GM13977 (cell line): Measurements from ENCODE around the gene CROCC2.

Experiments used
- DNase-seq: peaks from one replicate; pipeline ENCODE4 v3.0.0; 2012; ENCODE audit warnings: low spot score
- CTCF ChIP-seq: IDR thresholded peaks from 2 replicates; pipeline ENCODE4 v1.5.1; 2012; ENCODE audit warnings: mild to moderate bottlenecking, control low read depth; ENCODE audit not compliant: insufficient read depth; ENCODE audit errors: extremely low read depth, missing control alignments
- in situ Hi-C: fragments of 300-500 bp; cut with MboI; formaldehyde crosslinking; loops from one replicate; pipeline ENCODE4 v1.12.0; 2022; ENCODE audit warnings: low sequenced_read_pairs, low pct_unique_long_range_greater_than_20kb, mixed read lengths, inconsistent platforms; ENCODE audit not compliant: unreplicated experiment

The CROCC2 gene

DNA sequence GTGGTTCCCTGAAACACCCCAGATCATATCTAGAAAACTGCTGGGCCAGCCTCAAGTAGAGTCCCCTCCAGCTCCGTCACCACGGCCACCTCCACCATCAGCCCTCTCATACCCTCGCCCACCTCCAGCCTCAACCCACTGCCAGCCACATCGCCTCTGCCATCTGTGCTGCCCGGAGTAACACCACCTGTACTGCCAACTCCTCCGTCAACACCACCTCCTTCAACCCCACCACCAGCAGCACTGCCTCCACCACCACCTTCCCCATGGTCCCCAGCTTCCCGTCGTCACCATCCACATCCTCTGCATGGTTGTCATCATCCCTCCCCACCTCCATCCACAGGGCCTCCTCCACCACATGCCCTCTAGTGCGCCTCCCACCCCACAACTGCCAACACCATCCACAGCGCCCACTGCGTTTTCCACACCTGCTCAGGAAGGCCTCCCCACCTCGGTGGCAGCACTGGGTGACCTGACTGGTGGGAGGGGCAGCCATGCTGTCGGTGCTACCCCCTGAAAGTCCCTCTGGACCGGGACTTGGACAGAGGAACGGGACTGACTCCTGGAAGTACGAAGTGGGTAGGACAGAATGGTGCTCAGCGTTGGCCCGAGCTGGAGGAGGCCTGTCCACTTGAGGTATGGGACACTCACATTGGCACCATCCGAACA, 93.9 kb downstream of the CROCC2 start:
- no peak for DNase-seq
- no peak for TF ChIP-seq CTCF
- in situ Hi-C loops = no loop called here

- in situ Hi-C loops = no loop called here
- TF ChIP-seq CTCF = no peak
- no peak for DNase-seq
These were observed 94.7 kb downstream of the CROCC2 start for GRCh38 chr2:241000831-241001321.

GRCh38 chr2:241001413-241002274, 95.5 kb downstream of the CROCC2 start:
- DNase-seq = no peak
- in situ Hi-C loops = no loop called here
- TF ChIP-seq CTCF = no peak

DNA sequence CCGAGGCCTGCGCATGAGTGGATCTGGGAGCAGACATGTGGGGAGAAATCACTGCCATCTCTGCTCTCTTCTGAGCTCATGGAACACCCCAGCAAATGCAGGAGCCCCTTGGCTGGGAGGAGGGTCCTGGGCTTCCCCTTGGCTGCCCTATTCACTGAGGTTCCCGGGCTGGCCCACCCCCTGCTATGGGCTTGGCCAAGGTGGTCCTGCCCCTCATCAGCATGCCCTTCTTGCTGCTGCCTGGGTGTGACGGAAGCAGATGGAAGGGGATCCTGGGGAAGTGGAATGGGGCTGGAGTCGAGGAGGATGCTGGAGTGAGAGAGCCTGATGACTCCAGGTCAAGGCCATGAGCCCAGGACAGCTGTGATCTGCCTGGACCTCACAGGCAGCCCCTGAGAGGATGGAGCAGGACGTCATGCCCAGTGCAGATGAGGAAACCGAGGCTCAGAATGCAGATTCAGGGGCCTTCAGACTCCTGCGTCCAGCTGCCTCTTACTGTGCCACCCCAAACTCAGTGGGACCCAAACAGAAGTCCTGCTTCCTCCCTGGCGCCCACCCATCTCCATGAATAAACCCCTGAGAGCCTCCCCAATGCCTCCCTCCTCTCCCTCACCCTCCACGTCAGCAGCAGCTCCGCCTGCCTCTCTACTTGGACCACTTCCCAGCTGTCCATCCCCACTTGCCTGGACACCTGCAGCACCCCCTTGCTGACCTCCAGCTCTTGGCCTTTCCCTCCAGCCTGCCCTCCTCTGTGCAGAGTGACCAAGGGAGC, 96.3 kb downstream of the CROCC2 start:
- in situ Hi-C loops = no loop called here
- no peak for DNase-seq

GRCh38 chr2:241003047-241003360, 96.9 kb downstream of the CROCC2 start:
- no peak for DNase-seq
- TF ChIP-seq CTCF = no peak
- in situ Hi-C loops = no loop called here

More for the DNA sequence above, 96.3 kb downstream of the CROCC2 start:
- TF ChIP-seq CTCF = no peak

- no peak for TF ChIP-seq CTCF
- in situ Hi-C loops = no loop called here
- DNase-seq = no peak
These were observed 97.2 kb downstream of the CROCC2 start for GRCh38 chr2:241003369-241003768.
